Loucy (cell line): ENCODE results near the gene HOXC11.

ENCODE experiments used
- H2AFZ ChIP-seq: fragments of 200-600 bp; sonication (generic); 2 replicates; pipeline ENCODE4 v1.6.0; 2016; ENCODE audit warnings: antibody characterized with exemption, mild to moderate bottlenecking, low read length, moderate library complexity
- H3F3A ChIP-seq: fragments of 200-600 bp; 2 replicates; pipeline ENCODE4 v1.6.0; 2016; ENCODE audit warnings: antibody characterized with exemption, low read depth, mild to moderate bottlenecking
- H3K27me3 ChIP-seq: fragments of 200-600 bp; sonication (generic); 2 replicates; pipeline ENCODE4 v1.6.1; 2014; ENCODE audit warnings: low read length, mild to moderate bottlenecking; ENCODE audit not compliant: insufficient read depth, poor library complexity, severe bottlenecking
- H3K36me3 ChIP-seq: fragments of 200-600 bp; sonication (generic); 2 replicates; pipeline ENCODE4 v1.6.1; 2016; ENCODE audit warnings: low read length; ENCODE audit not compliant: insufficient read depth
- H3K4me1 ChIP-seq: fragments of 200-600 bp; sonication (generic); 2 replicates; pipeline ENCODE4 v1.5.1; 2014; ENCODE audit warnings: low read length, mild to moderate bottlenecking; ENCODE audit not compliant: insufficient read depth, poor library complexity, severe bottlenecking
- H3K4me2 ChIP-seq: fragments of 200-600 bp; sonication (generic); 2 replicates; pipeline ENCODE4 v1.6.0; 2014; ENCODE audit warnings: antibody characterized with exemption, low read length, low read depth, mild to moderate bottlenecking; ENCODE audit not compliant: poor library complexity, severe bottlenecking
- H3K4me3 ChIP-seq: fragments of 200-600 bp; sonication (generic); 2 replicates; pipeline ENCODE4 v1.5.1; 2014; ENCODE audit warnings: low read length, mild to moderate bottlenecking, mixed read lengths; ENCODE audit not compliant: poor library complexity, severe bottlenecking
- H3K79me2 ChIP-seq: fragments of 200-600 bp; sonication (generic); 2 replicates; pipeline ENCODE4 v1.6.1; 2014; ENCODE audit warnings: low read length; ENCODE audit not compliant: insufficient read depth
- H3K9ac ChIP-seq: fragments of 200-600 bp; sonication (generic); 2 replicates; pipeline ENCODE4 v1.6.0; 2014; ENCODE audit warnings: mild to moderate bottlenecking, low read depth, low read length, moderate library complexity; ENCODE audit not compliant: poor library complexity, severe bottlenecking
- H3K9me2 ChIP-seq: fragments of 200-600 bp; sonication (generic); replicated peaks from 2 replicates; pipeline ENCODE4 v1.6.1; 2016; ENCODE audit warnings: low read depth, low read length, mixed read lengths
- H3K9me3 ChIP-seq: fragments of 200-600 bp; sonication (generic); 2 replicates; pipeline ENCODE4 v1.6.1; 2014; ENCODE audit warnings: mild to moderate bottlenecking, antibody characterized with exemption, low read length, low read depth; ENCODE audit not compliant: insufficient read depth
- H4K20me1 ChIP-seq: fragments of 200-600 bp; sonication (generic); 2 replicates; pipeline ENCODE4 v1.6.0; 2014; ENCODE audit warnings: antibody characterized with exemption, low read length, mild to moderate bottlenecking; ENCODE audit not compliant: insufficient read depth, poor library complexity, severe bottlenecking
- EZH2phosphoT487 ChIP-seq: fragments of 200-600 bp; IDR thresholded peaks from 2 replicates; pipeline ENCODE4 v1.6.1; 2018; ENCODE audit warnings: antibody characterized with exemption, mild to moderate bottlenecking, moderate library complexity, borderline replicate concordance
- TF ChIP-seq, protein P1 (sequence below): fragments of 200-600 bp; sonication (generic); conservative IDR thresholded peaks from 2 replicates; pipeline ENCODE4 v1.5.1; 2014; ENCODE audit warnings: mild to moderate bottlenecking, antibody characterized with exemption, low read length

Gene HOXC11

DNA sequence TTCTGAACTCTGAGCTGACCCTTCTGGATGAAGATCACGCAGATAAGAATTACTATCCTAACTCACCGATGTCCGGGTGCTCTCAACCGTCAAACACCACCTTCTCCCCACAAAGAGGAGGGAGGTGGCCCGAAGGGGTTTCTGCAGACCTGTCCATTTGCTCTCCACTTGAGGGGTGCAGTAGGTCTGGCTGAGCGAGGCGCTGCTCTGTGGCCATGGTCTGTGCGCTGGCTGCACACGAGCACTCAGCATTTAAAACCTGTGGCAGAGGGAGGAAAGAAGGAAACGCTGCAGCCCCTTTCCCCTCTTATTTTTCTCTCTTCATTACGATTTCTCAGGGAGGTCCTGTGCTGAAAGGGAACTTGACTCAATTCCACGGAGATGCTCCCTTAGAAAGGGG, 35.8 kb upstream of the HOXC11 start:
- Histone ChIP-seq H3K9me3 (no peaks in the 10 kb centered on the region), H3K27me3 (no peaks in the 10 kb centered on the region), H3F3A (no peaks in the 10 kb centered on the region), H3K4me2 (no peak overlapping the region), H3K4me1 (peaks cover 10% of the 10 kb centered on the region), H3K79me2 (no peaks in the 10 kb centered on the region), H3K9ac (no peak overlapping the region), H4K20me1 (no peaks in the 10 kb centered on the region), H3K4me3 (no peak overlapping the region), H3K36me3 (no peaks in the 10 kb centered on the region), H2AFZ (no peak overlapping the region), H3K9me2 (no peaks in the 10 kb centered on the region)
- TF ChIP-seq, protein P1, sequence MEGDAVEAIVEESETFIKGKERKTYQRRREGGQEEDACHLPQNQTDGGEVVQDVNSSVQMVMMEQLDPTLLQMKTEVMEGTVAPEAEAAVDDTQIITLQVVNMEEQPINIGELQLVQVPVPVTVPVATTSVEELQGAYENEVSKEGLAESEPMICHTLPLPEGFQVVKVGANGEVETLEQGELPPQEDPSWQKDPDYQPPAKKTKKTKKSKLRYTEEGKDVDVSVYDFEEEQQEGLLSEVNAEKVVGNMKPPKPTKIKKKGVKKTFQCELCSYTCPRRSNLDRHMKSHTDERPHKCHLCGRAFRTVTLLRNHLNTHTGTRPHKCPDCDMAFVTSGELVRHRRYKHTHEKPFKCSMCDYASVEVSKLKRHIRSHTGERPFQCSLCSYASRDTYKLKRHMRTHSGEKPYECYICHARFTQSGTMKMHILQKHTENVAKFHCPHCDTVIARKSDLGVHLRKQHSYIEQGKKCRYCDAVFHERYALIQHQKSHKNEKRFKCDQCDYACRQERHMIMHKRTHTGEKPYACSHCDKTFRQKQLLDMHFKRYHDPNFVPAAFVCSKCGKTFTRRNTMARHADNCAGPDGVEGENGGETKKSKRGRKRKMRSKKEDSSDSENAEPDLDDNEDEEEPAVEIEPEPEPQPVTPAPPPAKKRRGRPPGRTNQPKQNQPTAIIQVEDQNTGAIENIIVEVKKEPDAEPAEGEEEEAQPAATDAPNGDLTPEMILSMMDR: no peak
- no peak for TF ChIP-seq EZH2phosphoT487

DNA sequence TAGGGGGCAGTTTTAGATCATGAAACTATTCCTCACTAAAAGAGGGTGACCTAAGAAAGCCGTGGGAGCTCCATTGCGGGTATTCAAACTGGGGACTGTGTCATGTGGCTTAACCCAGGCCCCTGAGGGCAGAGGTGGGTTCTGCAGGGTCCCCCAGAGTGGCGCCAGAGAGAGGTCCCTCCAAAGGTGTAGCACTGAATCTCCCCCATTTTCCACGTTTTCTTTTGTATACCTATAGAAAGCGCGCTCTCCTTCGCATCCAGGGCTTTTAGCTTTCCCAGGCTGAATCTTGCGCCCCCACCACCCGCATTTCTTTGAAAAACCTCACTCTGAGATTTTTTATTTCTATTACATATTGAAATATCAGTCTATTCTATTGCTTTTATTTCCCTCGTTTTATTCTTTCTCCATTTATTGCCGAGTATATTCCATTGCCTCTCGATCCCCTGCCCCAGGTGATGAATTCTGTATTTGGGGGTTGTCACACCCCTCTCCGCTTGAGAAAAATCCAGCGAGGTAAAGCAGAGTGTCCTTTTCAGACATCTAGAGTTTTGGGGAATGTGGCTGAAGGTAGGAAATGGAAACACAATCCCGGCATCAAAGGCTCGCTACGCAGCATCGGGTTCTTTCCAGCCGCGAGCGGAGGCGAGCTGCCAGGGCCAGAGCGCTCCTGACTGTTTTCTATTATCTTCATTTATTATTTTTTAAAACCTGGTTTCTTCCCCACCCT, 35.2 kb upstream of the HOXC11 start:
- Histone ChIP-seq H2AFZ (no peak overlapping the region), H3K9me2 (no peaks in the 10 kb centered on the region), H3K4me3 (no peak overlapping the region)

DNA sequence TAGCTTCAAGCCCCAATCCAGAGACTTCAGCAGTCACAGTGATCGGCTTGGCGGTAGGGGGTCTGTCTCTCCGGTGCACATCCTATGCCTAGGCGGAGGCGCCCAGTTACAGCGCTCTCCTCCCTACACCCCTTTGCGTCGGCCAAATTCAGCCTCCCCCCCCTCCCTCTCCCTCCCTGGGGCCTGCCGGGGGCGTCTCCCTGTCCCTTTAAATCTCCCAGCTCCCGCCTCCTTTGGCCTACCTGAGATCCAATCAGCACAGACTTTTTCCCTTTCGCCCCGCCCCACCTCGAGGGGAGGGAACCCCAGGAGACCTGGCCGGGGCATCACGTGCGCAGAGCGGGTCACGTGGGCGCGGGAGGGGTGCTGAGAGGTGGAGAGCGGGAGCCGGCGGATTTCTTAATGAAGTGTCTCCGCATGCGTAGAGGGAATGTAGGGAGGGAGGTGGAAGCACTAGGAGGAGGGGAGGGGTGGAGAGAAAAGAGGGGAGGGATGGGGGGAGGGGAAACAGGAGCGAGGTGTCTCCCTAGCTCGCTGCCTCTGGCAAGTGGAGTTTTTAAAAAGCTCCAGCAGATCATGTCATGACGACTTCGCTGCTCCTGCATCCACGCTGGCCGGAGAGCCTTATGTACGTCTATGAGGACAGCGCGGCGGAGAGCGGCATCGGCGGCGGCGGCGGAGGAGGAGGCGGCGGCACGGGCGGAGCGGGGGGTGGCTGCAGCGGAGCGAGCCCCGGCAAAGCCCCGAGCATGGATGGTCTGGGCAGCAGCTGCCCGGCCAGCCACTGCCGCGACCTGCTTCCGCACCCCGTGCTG, 34.4 kb upstream of the HOXC11 start, which contains the start of gene HOXC13:
HOXC13 (plus strand) TSS at position 506 of the 815 bp plus-strand sequence; CDS start at position 582, 76 bp downstream.
- Histone ChIP-seq H3K27me3 (no peaks in the 10 kb centered on the region), H3K36me3 (no peaks in the 10 kb centered on the region), H3K4me3 (no peak within 1 kb of the TSS), H3K4me1 (peaks cover 10% of the 10 kb centered on the region), H3K4me2 (no peak within 1 kb of the TSS), H3K79me2 (no peaks in the 10 kb centered on the region), H3K9me2 (no peaks in the 10 kb centered on the region), H4K20me1 (no peaks in the 10 kb centered on the region), H2AFZ (no peak within 1 kb of the TSS), H3K9me3 (no peaks in the 10 kb centered on the region), H3K9ac (no peak within 1 kb of the TSS), H3F3A (no peaks in the 10 kb centered on the region)
- TF ChIP-seq, protein P1: no peak
- no peak for TF ChIP-seq EZH2phosphoT487

More for the DNA sequence above, 35.2 kb upstream of the HOXC11 start:
- H3K27me3 ChIP-seq: no peaks in the 10 kb centered on the region
- no peaks in the 10 kb centered on the region for H3F3A ChIP-seq
- H3K36me3 ChIP-seq: no peaks in the 10 kb centered on the region
- H3K9me3 ChIP-seq: no peaks in the 10 kb centered on the region
- H3K4me1 ChIP-seq: peaks cover 10% of the 10 kb centered on the region
- no peak overlapping the region for H3K9ac ChIP-seq
- no peak for TF ChIP-seq EZH2phosphoT487
- TF ChIP-seq, protein P1: no peak
- H4K20me1 ChIP-seq: no peaks in the 10 kb centered on the region
- no peaks in the 10 kb centered on the region for H3K79me2 ChIP-seq
- H3K4me2 ChIP-seq: no peak overlapping the region
